Measurements from ENCODE around the gene PPM1F. TPM values are rescaled to one million over a fixed set of nuclear protein-coding genes. Genes with fewer than 3 reads are reported as not detected.

PPM1F gene
- total RNA-seq, 1 donor from 2014 or later = 49.8 TPM

DNA sequence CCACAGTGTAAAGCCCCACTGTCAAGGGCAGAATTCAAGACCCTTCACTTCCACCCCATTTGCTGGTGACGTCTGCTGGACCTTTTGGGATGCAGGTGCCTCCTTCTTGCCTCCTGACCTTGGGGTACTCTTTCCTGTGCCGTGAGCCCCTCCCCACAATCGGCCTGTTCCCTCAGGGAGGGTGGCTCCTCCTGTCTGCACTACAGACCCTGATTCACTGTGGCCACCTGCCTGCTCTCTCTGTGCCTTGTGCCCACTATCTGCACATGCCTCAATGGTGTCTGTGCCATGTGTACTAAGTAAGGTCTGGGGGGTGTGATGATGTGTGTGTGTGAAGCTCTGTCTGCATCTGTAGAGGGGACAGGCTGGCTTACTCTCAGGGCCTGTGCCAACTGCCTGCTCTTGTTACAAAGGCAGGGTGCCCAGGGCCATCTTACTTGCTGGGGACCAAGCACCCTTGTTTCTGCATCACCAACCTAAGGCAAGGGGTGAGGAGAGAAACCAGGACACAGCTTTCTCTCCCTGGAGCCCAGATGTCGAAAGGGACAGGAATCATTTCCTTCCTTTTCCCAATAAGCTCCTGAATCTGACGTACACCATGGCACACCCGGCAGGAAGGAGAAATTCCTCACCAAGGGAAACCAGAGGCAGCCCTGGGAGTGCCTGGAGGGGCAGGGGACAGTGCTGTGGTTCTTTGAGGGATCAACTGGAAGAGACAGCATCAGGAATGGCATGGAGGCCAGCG lies 3.7 kb downstream of the PPM1F start:
- H3K9me3 Mint-ChIP-seq = no peaks in the 10 kb centered on the region
- DNase-seq (ENCODE audit: low read depth, low spot score) = no peak
- H3K27ac Mint-ChIP-seq (ENCODE audit: unreplicated experiment) = peak overlapping the region; percentile 92
- H3K4me3 Mint-ChIP-seq = peak overlapping the region; percentile 61
- no peaks in the 10 kb centered on the region for H3K36me3 Mint-ChIP-seq (ENCODE audit: low read depth)
- TF ChIP-seq, protein P1, sequence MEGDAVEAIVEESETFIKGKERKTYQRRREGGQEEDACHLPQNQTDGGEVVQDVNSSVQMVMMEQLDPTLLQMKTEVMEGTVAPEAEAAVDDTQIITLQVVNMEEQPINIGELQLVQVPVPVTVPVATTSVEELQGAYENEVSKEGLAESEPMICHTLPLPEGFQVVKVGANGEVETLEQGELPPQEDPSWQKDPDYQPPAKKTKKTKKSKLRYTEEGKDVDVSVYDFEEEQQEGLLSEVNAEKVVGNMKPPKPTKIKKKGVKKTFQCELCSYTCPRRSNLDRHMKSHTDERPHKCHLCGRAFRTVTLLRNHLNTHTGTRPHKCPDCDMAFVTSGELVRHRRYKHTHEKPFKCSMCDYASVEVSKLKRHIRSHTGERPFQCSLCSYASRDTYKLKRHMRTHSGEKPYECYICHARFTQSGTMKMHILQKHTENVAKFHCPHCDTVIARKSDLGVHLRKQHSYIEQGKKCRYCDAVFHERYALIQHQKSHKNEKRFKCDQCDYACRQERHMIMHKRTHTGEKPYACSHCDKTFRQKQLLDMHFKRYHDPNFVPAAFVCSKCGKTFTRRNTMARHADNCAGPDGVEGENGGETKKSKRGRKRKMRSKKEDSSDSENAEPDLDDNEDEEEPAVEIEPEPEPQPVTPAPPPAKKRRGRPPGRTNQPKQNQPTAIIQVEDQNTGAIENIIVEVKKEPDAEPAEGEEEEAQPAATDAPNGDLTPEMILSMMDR (conservative IDR thresholded peaks at IDR 0.05) = no peak
- peaks cover 2% of the 10 kb centered on the region for H3K27me3 Mint-ChIP-seq (ENCODE audit: low read depth)
- H3K4me1 Mint-ChIP-seq = peaks cover 46% of the 10 kb centered on the region

GRCh38 chr22:21948390-21948789 lies 4.3 kb downstream of the PPM1F start:
- H3K36me3 Mint-ChIP-seq (ENCODE audit: low read depth) = no peaks in the 10 kb centered on the region
- peaks cover 46% of the 10 kb centered on the region for H3K4me1 Mint-ChIP-seq
- no peak for DNase-seq (ENCODE audit: low read depth, low spot score)
- TF ChIP-seq, protein P1 (conservative IDR thresholded peaks at IDR 0.05) = no peak
- H3K27ac Mint-ChIP-seq (ENCODE audit: unreplicated experiment) = no peak overlapping the region
- H3K9me3 Mint-ChIP-seq = no peaks in the 10 kb centered on the region
- peaks cover 2% of the 10 kb centered on the region for H3K27me3 Mint-ChIP-seq (ENCODE audit: low read depth)
- no peak overlapping the region for H3K4me3 Mint-ChIP-seq

GRCh38 chr22:21947040-21948014 lies 5.3 kb downstream of the PPM1F start:
- H3K27ac Mint-ChIP-seq (ENCODE audit: unreplicated experiment) = no peak overlapping the region
- no peaks in the 10 kb centered on the region for H3K36me3 Mint-ChIP-seq (ENCODE audit: low read depth)
- H3K9me3 Mint-ChIP-seq = no peaks in the 10 kb centered on the region
- no peaks in the 10 kb centered on the region for H3K27me3 Mint-ChIP-seq (ENCODE audit: low read depth)
- H3K4me1 Mint-ChIP-seq = peaks cover 41% of the 10 kb centered on the region
- H3K4me3 Mint-ChIP-seq = peak overlapping the region; percentile 74
- TF ChIP-seq, protein P1 (conservative IDR thresholded peaks at IDR 0.05) = peak; percentile 61
- DNase-seq (ENCODE audit: low read depth, low spot score) = no peak

- no peak for DNase-seq (ENCODE audit: low read depth, low spot score)
- H3K4me3 Mint-ChIP-seq = no peak overlapping the region
- H3K4me1 Mint-ChIP-seq = peaks cover 38% of the 10 kb centered on the region
- TF ChIP-seq, protein P1 (conservative IDR thresholded peaks at IDR 0.05) = no peak
- no peak overlapping the region for H3K27ac Mint-ChIP-seq (ENCODE audit: unreplicated experiment)
- no peaks in the 10 kb centered on the region for H3K9me3 Mint-ChIP-seq
- H3K27me3 Mint-ChIP-seq (ENCODE audit: low read depth) = no peaks in the 10 kb centered on the region
- H3K36me3 Mint-ChIP-seq (ENCODE audit: low read depth) = no peaks in the 10 kb centered on the region
Measured at GRCh38 chr22:21946262-21946925, 6.3 kb downstream of the PPM1F start.
